ENCODE data around the gene SPSB3. TPM values are rescaled to one million over a fixed set of nuclear protein-coding genes. Genes with fewer than 3 reads are reported as not detected.

Gene SPSB3
- total RNA-seq, 1 donor from 2014 or later = 30.8 TPM

DNA sequence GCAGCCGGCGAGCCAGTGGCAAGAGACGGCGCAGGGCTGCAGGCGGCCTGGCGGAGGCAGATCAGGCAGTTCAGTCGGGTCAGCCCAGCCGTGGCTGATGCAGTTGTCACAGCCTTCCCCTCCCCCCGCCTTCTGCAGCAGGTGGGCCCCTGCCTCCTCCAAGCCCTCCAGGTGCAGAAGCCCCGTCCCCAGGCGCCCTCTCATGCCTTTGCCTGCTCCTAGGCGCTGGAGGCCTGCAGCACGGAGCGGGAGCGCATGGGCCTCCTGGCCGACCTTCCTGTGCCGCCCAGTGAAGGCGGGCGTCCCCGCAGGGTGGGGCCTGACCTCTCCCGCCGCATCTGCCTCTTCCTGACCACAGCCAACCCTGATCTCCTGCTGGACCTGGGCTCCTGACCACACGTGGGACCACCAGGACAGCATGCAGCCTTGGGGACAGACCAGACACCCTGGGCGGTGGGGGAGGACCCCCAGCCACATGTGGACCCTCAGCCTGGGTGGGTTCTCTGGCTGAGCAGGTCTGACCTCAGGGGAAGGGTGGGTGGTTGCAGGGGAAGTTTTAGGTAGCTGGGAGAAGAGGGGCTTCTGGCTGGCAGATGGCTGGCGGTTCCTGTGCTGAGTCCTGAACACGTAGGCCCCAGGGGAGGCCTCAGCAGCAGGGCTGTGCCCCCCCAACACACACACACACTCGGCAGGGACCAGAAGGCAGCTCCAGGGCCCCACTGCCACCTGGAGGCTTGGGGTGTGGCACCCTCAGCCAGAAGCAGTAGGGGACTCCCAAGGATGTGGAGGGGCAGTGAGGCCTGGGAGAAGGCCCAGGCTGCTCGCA, 6.3 kb downstream of the SPSB3 start:
- peaks cover 6% of the 10 kb centered on the region for H3K36me3 Mint-ChIP-seq (ENCODE audit: low read depth)
- no peak overlapping the region for H3K4me3 Mint-ChIP-seq (ENCODE audit: unreplicated experiment)
- no peak for DNase-seq (ENCODE audit: low spot score)
- TF ChIP-seq, protein P1, sequence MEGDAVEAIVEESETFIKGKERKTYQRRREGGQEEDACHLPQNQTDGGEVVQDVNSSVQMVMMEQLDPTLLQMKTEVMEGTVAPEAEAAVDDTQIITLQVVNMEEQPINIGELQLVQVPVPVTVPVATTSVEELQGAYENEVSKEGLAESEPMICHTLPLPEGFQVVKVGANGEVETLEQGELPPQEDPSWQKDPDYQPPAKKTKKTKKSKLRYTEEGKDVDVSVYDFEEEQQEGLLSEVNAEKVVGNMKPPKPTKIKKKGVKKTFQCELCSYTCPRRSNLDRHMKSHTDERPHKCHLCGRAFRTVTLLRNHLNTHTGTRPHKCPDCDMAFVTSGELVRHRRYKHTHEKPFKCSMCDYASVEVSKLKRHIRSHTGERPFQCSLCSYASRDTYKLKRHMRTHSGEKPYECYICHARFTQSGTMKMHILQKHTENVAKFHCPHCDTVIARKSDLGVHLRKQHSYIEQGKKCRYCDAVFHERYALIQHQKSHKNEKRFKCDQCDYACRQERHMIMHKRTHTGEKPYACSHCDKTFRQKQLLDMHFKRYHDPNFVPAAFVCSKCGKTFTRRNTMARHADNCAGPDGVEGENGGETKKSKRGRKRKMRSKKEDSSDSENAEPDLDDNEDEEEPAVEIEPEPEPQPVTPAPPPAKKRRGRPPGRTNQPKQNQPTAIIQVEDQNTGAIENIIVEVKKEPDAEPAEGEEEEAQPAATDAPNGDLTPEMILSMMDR (IDR thresholded peaks at IDR 0.05) = no peak
- H3K27ac Mint-ChIP-seq (ENCODE audit: unreplicated experiment) = peak overlapping the region; percentile 71
- H3K27me3 Mint-ChIP-seq (ENCODE audit: low read depth) = no peaks in the 10 kb centered on the region
- no peaks in the 10 kb centered on the region for H3K9me3 Mint-ChIP-seq (ENCODE audit: low read depth)
- H3K4me1 Mint-ChIP-seq (ENCODE audit: low read depth) = peaks cover 23% of the 10 kb centered on the region

DNA sequence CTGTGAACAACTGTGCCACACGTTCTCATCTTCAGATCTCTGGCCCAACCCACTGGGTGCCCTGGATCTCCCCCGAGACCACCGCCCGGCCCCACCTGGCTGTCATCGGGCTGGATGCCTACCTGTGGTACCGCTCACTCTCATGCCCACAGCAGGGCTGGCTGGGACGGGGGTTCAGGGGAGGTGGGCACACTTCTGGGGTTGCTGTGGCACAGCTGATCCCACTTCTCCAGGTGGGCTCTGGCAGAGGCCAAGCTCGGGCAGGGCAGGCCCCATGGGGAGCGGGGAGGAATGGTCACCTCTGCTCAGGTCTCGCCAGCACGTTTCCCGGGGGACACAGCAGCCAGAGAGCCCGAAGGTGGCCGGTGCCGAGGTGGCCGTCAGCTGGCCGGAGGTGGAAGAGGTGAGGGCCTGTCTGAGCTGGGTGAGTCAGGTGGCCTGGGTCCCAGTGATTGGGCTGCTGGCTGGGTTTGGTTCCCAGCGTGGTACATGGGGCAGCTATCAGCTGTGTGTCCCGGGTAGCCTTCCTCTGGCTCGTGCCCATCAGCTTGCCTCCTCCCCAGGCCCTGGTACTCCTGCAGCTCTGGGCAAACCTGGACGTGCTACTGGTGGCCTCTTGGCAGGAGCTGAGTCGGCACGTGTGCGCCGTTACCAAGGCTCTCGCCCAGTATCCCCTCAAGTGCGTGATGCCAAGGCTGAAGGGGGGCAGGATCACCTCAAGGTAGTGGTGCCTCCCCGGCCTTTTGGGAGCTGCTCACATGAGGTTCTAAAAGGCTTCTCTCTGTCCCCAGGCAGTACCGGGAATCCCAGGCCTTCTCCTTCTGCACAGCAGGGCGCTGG, 7.1 kb downstream of the SPSB3 start:
- Mint-ChIP-seq H3K36me3 (ENCODE audit: low read depth) (peaks cover 6% of the 10 kb centered on the region), H3K27ac (ENCODE audit: unreplicated experiment) (no peak overlapping the region), H3K27me3 (ENCODE audit: low read depth) (no peaks in the 10 kb centered on the region), H3K9me3 (ENCODE audit: low read depth) (no peaks in the 10 kb centered on the region), H3K4me3 (ENCODE audit: unreplicated experiment) (peak overlapping the region; percentile 36), H3K4me1 (ENCODE audit: low read depth) (peaks cover 22% of the 10 kb centered on the region)
- TF ChIP-seq, protein P1 (IDR thresholded peaks at IDR 0.05) = no peak
- DNase-seq (ENCODE audit: low spot score) = no peak

DNA sequence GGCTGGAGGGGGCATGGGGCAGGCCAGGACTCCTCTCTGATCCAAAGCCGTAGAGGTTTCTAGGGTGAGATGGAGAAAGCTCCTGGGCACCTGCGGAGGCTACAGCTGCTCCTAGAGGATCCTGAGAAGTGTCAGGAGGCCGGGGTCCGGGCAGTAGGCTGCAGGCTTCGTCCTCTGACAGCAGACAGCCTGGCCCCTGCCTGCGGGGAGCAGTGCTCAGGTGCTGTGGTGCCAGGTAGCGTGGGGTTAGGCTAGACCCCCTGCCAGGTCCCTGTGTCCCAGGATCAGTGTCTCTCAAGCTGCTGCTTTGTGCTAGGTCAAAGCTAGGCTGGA, 8.0 kb downstream of the SPSB3 start:
- H3K4me3 Mint-ChIP-seq (ENCODE audit: unreplicated experiment) = peak overlapping the region; percentile 36
- TF ChIP-seq, protein P1 (IDR thresholded peaks at IDR 0.05) = no peak
- H3K27ac Mint-ChIP-seq (ENCODE audit: unreplicated experiment) = no peak overlapping the region
- peaks cover 27% of the 10 kb centered on the region for H3K4me1 Mint-ChIP-seq (ENCODE audit: low read depth)
- H3K36me3 Mint-ChIP-seq (ENCODE audit: low read depth) = peaks cover 6% of the 10 kb centered on the region
- no peaks in the 10 kb centered on the region for H3K9me3 Mint-ChIP-seq (ENCODE audit: low read depth)
- no peaks in the 10 kb centered on the region for H3K27me3 Mint-ChIP-seq (ENCODE audit: low read depth)
- DNase-seq (ENCODE audit: low spot score) = no peak

DNA sequence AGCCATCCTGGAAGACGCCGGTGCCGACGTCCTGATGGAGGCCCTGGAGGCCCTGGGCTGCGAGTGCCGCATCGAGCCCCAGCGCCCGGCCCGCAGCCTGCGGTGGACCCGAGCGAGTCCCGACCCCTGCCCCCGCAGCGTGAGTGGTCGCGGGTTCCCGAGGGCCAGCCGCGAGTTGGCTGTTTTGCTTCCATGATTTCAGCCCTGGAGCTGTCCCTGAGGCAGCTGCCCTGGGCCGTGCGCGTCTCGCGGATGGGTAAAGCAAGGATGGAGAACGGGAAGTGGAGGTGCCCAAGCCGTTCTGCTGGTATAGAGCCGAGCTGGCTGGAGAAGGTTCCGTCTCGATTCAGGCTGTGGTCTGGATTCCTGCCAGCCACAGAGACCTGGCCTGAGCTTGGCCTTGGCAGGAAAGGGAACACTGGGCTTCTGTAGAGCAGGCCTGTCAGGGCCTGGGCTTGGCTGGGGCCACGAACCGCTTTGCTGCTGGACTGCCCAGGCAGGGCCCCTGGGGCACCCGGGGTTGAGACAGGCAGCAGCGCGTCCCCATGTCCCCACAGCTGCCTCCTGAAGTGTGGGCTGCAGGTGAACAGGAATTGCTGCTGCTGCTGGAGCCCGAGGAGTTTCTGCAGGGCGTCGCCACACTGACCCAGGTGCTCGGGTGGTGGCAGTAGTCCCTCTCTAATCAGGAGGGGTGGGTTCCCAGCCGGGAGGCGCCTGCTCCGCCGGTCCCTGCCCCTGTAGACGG, 8.5 kb downstream of the SPSB3 start:
- Mint-ChIP-seq H3K27ac (ENCODE audit: unreplicated experiment) (peak overlapping the region; percentile 77), H3K27me3 (ENCODE audit: low read depth) (no peaks in the 10 kb centered on the region), H3K36me3 (ENCODE audit: low read depth) (peaks cover 4% of the 10 kb centered on the region), H3K4me3 (ENCODE audit: unreplicated experiment) (peak overlapping the region; percentile 95), H3K9me3 (ENCODE audit: low read depth) (no peaks in the 10 kb centered on the region), H3K4me1 (ENCODE audit: low read depth) (peaks cover 25% of the 10 kb centered on the region)
- TF ChIP-seq, protein P1 (IDR thresholded peaks at IDR 0.05) = peak; percentile 33
- no peak for DNase-seq (ENCODE audit: low spot score)
